Sigmoid colon (tissue), 7 donors: ENCODE data around the gene ABI3BP. TPM values are rescaled to one million over a fixed set of nuclear protein-coding genes. Genes with fewer than 3 reads are reported as not detected.

Experiments used
- DNase-seq: peaks from one replicate; pipeline ENCODE4 v3.0.0-alpha.2; 2019
- H3K27ac ChIP-seq, 4 donors: fragments of 200-600 bp; sonication (generic); one replicate each; pipeline ENCODE4 v1.5.1; 2016 to 2019; ENCODE audit warnings: mild to moderate bottlenecking in 1 of 4
- H3K27me3 ChIP-seq, 3 donors: fragments of 200-600 bp; sonication (generic); one replicate each; pipeline ENCODE4 v1.5.1; 2019; ENCODE audit warnings: mild to moderate bottlenecking in 1 of 3
- H3K36me3 ChIP-seq, 4 donors: fragments of 200-600 bp; sonication (generic); one replicate each; pipeline ENCODE4 v1.5.1; 2016 to 2019
- H3K4me1 ChIP-seq, 4 donors: fragments of 200-600 bp; sonication (generic); one replicate each; pipeline ENCODE4 v1.5.1; 2017 to 2019
- H3K4me3 ChIP-seq, 4 donors: fragments of 200-600 bp; sonication (generic); one replicate each; pipeline ENCODE4 v1.5.1; 2017 to 2019; ENCODE audit warnings: mild to moderate bottlenecking in 2 of 4, moderate library complexity in 1 of 4
- H3K9me3 ChIP-seq, 4 donors: fragments of 200-600 bp in 3 of 4; sonication (generic) in 3 of 4; one replicate each; pipeline versions ENCODE4 v1.5.1 to v1.6.1; 2013 to 2019
- CTCF ChIP-seq, 4 experiments: fragments of 450-650 bp in 3 of 4; fragments of 200-600 bp in 1 of 4; IDR thresholded peaks; one replicate each; pipeline ENCODE4 v1.5.1; 2016 to 2019; ENCODE audit warnings: antibody characterized with exemption in 4 of 4, mild to moderate bottlenecking in 3 of 4, moderate library complexity in 2 of 4
- EP300 ChIP-seq, 4 donors: sonication (generic); formaldehyde crosslinking; IDR thresholded peaks; one replicate each; pipeline ENCODE4 v1.6.1; 2017; ENCODE audit warnings: antibody characterized with exemption in 4 of 4
- POLR2A ChIP-seq, 2 donors: fragments of 450-650 bp; IDR thresholded peaks; one replicate each; pipeline ENCODE4 v1.6.1; 2016; ENCODE audit warnings: antibody characterized with exemption in 2 of 2, mild to moderate bottlenecking in 2 of 2, moderate library complexity in 2 of 2
- POLR2AphosphoS5 ChIP-seq, 4 donors: sonication (generic); formaldehyde crosslinking; IDR thresholded peaks; one replicate each; pipeline ENCODE4 v1.6.1; 2017; ENCODE audit warnings: antibody characterized with exemption in 4 of 4
- WGBS, 2 donors: extraction: QIAGEN DNeasy Blood & Tissue Kit; methylation state at CpG; one replicate each; pipeline ENCODE4 v1.1.7; 2013; 5-methylcytosine and 5-hydroxymethylcytosine counted together
- intact Hi-C: fragments of 100-400 bp; cut with DNase I; formaldehyde crosslinking; loops from one replicate; pipeline ENCODE4 v1.15.1; 2023
- polyA plus RNA-seq, 3 donors: library from polyadenylated mRNA; stranded (reverse); fragments of 200-250 nt; gene quantifications; one replicate each; pipeline ENCODE4 v1.2.3, GENCODE V29; 2013
- total RNA-seq, 4 donors: library from RNA; depleted of rRNA; stranded (reverse); fragments of >200 nt; gene quantifications; one replicate each; pipeline ENCODE4 v1.1.0, GENCODE V29; 2016
- donor health status: healthy with polysubstance abuse.
- donor health status: Bipolar disorder and iron deficiency.
- donor health status: healthy.

The ABI3BP gene
- total and polyA plus RNA-seq, 7 donors: 1.2 to 177 (median 30.4) TPM

GRCh38 chr3:100981164-100981911 is 11.9 kb downstream of the ABI3BP start:
- Histone ChIP-seq H3K4me3 (no peak overlapping the region), H3K27me3 (no peaks in the 10 kb centered on the region), H3K27ac (peak overlapping the region; percentile 73 to 82 (median 81)), H3K4me1 (peaks cover 0 to 49% (median 42%) of the 10 kb centered on the region in 4 donors), H3K36me3 (no peaks in the 10 kb centered on the region), H3K9me3 (no peaks in the 10 kb centered on the region)
- no peak for DNase-seq
- intact Hi-C loops: no loop called here
- no peak for TF ChIP-seq CTCF (IDR thresholded peaks at IDR 0.05)
- TF ChIP-seq POLR2A (IDR thresholded peaks at IDR 0.05): no peak
- TF ChIP-seq EP300 (IDR thresholded peaks at IDR 0.05): no peak
- no peak for TF ChIP-seq POLR2AphosphoS5 (IDR thresholded peaks at IDR 0.05)
- 84 to 89% methylated on average over 3 of the region's 3 CpGs for WGBS, 2 donors

GRCh38 chr3:100978011-100978659 is 15.1 kb downstream of the ABI3BP start:
- Histone ChIP-seq H3K4me3 (no peak overlapping the region), H3K27ac (peak overlapping the region; percentile 58 to 70 (median 67)), H3K4me1 (peaks cover 0 to 54% (median 46%) of the 10 kb centered on the region in 4 donors), H3K27me3 (no peaks in the 10 kb centered on the region), H3K36me3 (no peaks in the 10 kb centered on the region), H3K9me3 (no peaks in the 10 kb centered on the region)
- intact Hi-C loops: loop anchor here (1.0 to 10.0 kb wide), 2 partner anchors 192 to 407 kb away; no protein-coding TSS in a partner anchor
- TF ChIP-seq POLR2AphosphoS5 (IDR thresholded peaks at IDR 0.05) (peak; percentile 36 to 74 (median 60)), CTCF (IDR thresholded peaks at IDR 0.05) (no peak)
- WGBS, 2 donors: 82 to 90% methylated on average over 1 of the region's 1 CpG
- DNase-seq: peak; percentile 72

- H3K4me1 ChIP-seq: peaks cover 0 to 53% (median 36%) of the 10 kb centered on the region in 4 donors
- TF ChIP-seq CTCF (IDR thresholded peaks at IDR 0.05): no peak
- no peak for TF ChIP-seq EP300 (IDR thresholded peaks at IDR 0.05)
- no peak for TF ChIP-seq POLR2AphosphoS5 (IDR thresholded peaks at IDR 0.05)
- TF ChIP-seq POLR2A (IDR thresholded peaks at IDR 0.05): no peak
- H3K4me3 ChIP-seq: no peak overlapping the region
- no peak for DNase-seq
- H3K27ac ChIP-seq: no peak overlapping the region
- WGBS, 2 donors: 61 to 84% methylated on average over 3 of the region's 3 CpGs
- no peaks in the 10 kb centered on the region for H3K9me3 ChIP-seq
- no peaks in the 10 kb centered on the region for H3K27me3 ChIP-seq
- no peaks in the 10 kb centered on the region for H3K36me3 ChIP-seq
- intact Hi-C loops: loop anchor here (10.0 kb wide), 1 partner anchor 408 kb away; no protein-coding TSS in a partner anchor
Measured at GRCh38 chr3:100976611-100977010, 16.6 kb downstream of the ABI3BP start.

- no peak for DNase-seq
- Histone ChIP-seq H3K4me1 (peaks cover 0 to 50% (median 43%) of the 10 kb centered on the region in 4 donors), H3K9me3 (no peaks in the 10 kb centered on the region), H3K27me3 (no peaks in the 10 kb centered on the region), H3K36me3 (no peaks in the 10 kb centered on the region), H3K4me3 (no peak overlapping the region), H3K27ac (peak overlapping the region in 1 of 4 donors; percentile 15)
- TF ChIP-seq EP300 (IDR thresholded peaks at IDR 0.05) (no peak), CTCF (IDR thresholded peaks at IDR 0.05) (no peak), POLR2A (IDR thresholded peaks at IDR 0.05) (no peak), POLR2AphosphoS5 (IDR thresholded peaks at IDR 0.05) (no peak)
- whole genome bisulfite sequencing, 2 donors: 82 to 89% methylated on average over 2 of the region's 2 CpGs
- intact Hi-C loops: loop anchor here (10.0 kb wide), 1 partner anchor 409 kb away; no protein-coding TSS in a partner anchor
Measured at GRCh38 chr3:100975714-100976113, 17.5 kb downstream of the ABI3BP start.
